Heart left ventricle (tissue), 13 donors: ENCODE data around the gene TM9SF3.

Source experiments
- CTCF ChIP-seq, 12 donors: fragments of 200-600 bp; sonication (generic) in 4 of 12; IDR thresholded peaks; one replicate each; pipeline versions ENCODE4 v1.5.0 to v1.8.0; 2018 to 2022; ENCODE audit warnings: antibody characterized with exemption in 12 of 12, mild to moderate bottlenecking in 5 of 12
- POLR2A ChIP-seq, 2 donors: fragments of 450-650 bp; IDR thresholded peaks; one replicate each; pipeline ENCODE4 v1.6.1; 2017; ENCODE audit warnings: antibody characterized with exemption in 2 of 2, mild to moderate bottlenecking in 2 of 2, moderate library complexity in 2 of 2
- donor health status: ischemic (EF 13 %, LVEDD 7.1; RV severe dilation, severe dysfunction).
- donor health status: DM: no; HTN: yes; CAD: no.
- donor health status: DM: no; HTN: no; CAD: no.
- donor health status: ischemic (EF 25% LVEDD 6.9; RV normal size, moderate dysfunction).
- donor health status: ischemic (EF 25% LVEDD 5.7; RV mildly dilated, moderate dysfunction).
- donor health status: ischemic (EF 35%, LVEDD 5.7; RV mildly dilated, moderate dysfunction).
- donor health status: nonischemic (EF 11% LVEDD 7.7; RV severe dilation, severe dysfunction).
- donor health status: DM: yes; HTN: yes; CAD: no.
- donor health status: PGD.
- donor health status: ischemic (EF 29% LVEDD 5.4; RV normal size, mild dysfunction).
- donor health status: nonischemic (EF 23%, LVEDD 6.1; RV moderate dilation, normal function).

GRCh38 chr10:96501985-96502384 lies 84.8 kb downstream of the TM9SF3 start:
- TF ChIP-seq CTCF (IDR thresholded peaks at IDR 0.05): no peak
- TF ChIP-seq POLR2A (IDR thresholded peaks at IDR 0.05): no peak
